ENCODE results near the gene COG6.

COG6 gene

DNA sequence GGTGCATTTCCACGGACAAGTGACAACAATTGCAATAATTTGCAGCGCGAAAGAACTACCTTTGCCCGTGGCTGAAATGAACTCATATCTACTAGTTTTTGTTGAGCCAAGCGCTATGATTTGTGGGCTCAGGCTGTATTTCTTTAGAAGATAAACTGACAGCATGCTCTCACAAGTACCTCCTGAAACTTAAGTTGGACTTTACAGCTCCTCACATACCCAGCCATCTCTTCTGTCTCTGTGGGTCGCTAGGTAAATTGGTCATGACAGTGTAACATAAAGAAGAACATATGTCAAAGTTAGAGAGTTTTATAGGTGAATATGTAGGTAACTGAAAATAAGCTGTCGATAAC lies 839 bp downstream of the COG6 start:
- Mint-ChIP-seq H3K27me3 (peaks cover under 1 to 2% of the 10 kb centered on the region in 2 donors), H3K27ac (peak overlapping the region; percentile 94), H3K9me3 (no peaks in the 10 kb centered on the region), H3K36me3 (peaks cover 0 to 2% of the 10 kb centered on the region in 2 donors), H3K4me1 (peaks cover 18 to 28% of the 10 kb centered on the region in 2 donors), H3K4me3 (peak overlapping the region; percentile 94 to 95)
- DNase-seq (no peak), ATAC-seq (replicated peaks) (no peak)

GRCh38 chr13:39663508-39663907 lies 8.0 kb downstream of the COG6 start:
- Mint-ChIP-seq H3K4me1 (peaks cover 2 to 3% of the 10 kb centered on the region in 2 donors), H3K27me3 (no peaks in the 10 kb centered on the region), H3K27ac (no peak overlapping the region), H3K36me3 (peaks cover 8 to 13% of the 10 kb centered on the region in 2 donors), H3K9me3 (no peaks in the 10 kb centered on the region), H3K4me3 (no peak overlapping the region)
- DNase-seq, result no peak
- no peak for ATAC-seq (replicated peaks)

- H3K36me3 Mint-ChIP-seq, result peaks cover 8 to 13% of the 10 kb centered on the region in 2 donors
- H3K9me3 Mint-ChIP-seq, result no peaks in the 10 kb centered on the region
- no peaks in the 10 kb centered on the region for H3K4me1 Mint-ChIP-seq
- H3K27ac Mint-ChIP-seq, result no peak overlapping the region
- no peak for ATAC-seq (replicated peaks)
- no peak for DNase-seq
- no peaks in the 10 kb centered on the region for H3K27me3 Mint-ChIP-seq
- H3K4me3 Mint-ChIP-seq, result no peak overlapping the region
Observed at GRCh38 chr13:39663958-39664357, 8.5 kb downstream of the COG6 start.

GRCh38 chr13:39665763-39666162 lies 10.3 kb downstream of the COG6 start:
- Mint-ChIP-seq H3K9me3 (no peaks in the 10 kb centered on the region), H3K36me3 (peaks cover 8 to 16% of the 10 kb centered on the region in 2 donors), H3K27me3 (no peaks in the 10 kb centered on the region), H3K4me1 (no peaks in the 10 kb centered on the region), H3K4me3 (no peak overlapping the region), H3K27ac (no peak overlapping the region)
- ATAC-seq (replicated peaks) (no peak), DNase-seq (no peak)

DNA sequence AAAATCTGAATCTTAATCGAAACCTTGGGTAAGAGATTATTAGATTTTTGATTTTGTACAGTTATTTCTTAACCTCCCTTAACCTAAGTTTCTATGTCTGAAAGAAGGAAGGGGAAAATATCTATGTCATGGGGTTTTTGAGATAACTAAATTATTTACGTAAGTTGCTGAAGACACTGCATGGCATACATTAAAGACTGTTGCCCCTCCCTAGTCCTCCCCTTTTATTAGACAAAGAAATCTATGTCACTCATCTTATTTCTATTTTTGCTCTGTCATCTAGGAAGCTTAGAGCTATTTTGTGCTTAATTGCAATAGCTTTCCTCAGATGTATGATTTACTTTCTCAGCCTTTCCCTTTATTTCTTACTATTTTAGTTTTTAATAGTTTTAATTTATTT lies 15.0 kb downstream of the COG6 start:
- no peak overlapping the region for H3K27ac Mint-ChIP-seq
- H3K4me3 Mint-ChIP-seq, result no peak overlapping the region
- ATAC-seq (replicated peaks), result no peak
- no peak for DNase-seq
- no peaks in the 10 kb centered on the region for H3K27me3 Mint-ChIP-seq
- H3K9me3 Mint-ChIP-seq, result no peaks in the 10 kb centered on the region
- H3K36me3 Mint-ChIP-seq, result peaks cover 6 to 15% of the 10 kb centered on the region in 2 donors
- H3K4me1 Mint-ChIP-seq, result peaks cover 0 to 2% of the 10 kb centered on the region in 2 donors

GRCh38 chr13:39672378-39673132 lies 17.1 kb downstream of the COG6 start:
- H3K27ac Mint-ChIP-seq, result no peak overlapping the region
- no peaks in the 10 kb centered on the region for H3K9me3 Mint-ChIP-seq
- H3K4me1 Mint-ChIP-seq, result peaks cover 0 to 2% of the 10 kb centered on the region in 2 donors
- H3K4me3 Mint-ChIP-seq, result no peak overlapping the region
- DNase-seq (no peak), ATAC-seq (replicated peaks) (no peak)
- H3K36me3 Mint-ChIP-seq, result peaks cover 3 to 11% of the 10 kb centered on the region in 2 donors
- no peaks in the 10 kb centered on the region for H3K27me3 Mint-ChIP-seq

- Mint-ChIP-seq H3K27me3 (no peaks in the 10 kb centered on the region), H3K36me3 (peaks cover 9 to 19% of the 10 kb centered on the region in 2 donors), H3K27ac (no peak overlapping the region), H3K9me3 (no peaks in the 10 kb centered on the region), H3K4me3 (no peak overlapping the region), H3K4me1 (peaks cover 0 to 1% of the 10 kb centered on the region in 2 donors)
- DNase-seq, result no peak
- no peak for ATAC-seq (replicated peaks)
Observed at GRCh38 chr13:39675904-39676303, 20.4 kb downstream of the COG6 start.

GRCh38 chr13:39676315-39676876 lies 20.9 kb downstream of the COG6 start:
- Mint-ChIP-seq H3K36me3 (peaks cover 13 to 24% of the 10 kb centered on the region in 2 donors), H3K27ac (no peak overlapping the region), H3K9me3 (no peaks in the 10 kb centered on the region), H3K27me3 (no peaks in the 10 kb centered on the region), H3K4me1 (no peaks in the 10 kb centered on the region), H3K4me3 (no peak overlapping the region)
- no peak for ATAC-seq (replicated peaks)
- no peak for DNase-seq

DNA sequence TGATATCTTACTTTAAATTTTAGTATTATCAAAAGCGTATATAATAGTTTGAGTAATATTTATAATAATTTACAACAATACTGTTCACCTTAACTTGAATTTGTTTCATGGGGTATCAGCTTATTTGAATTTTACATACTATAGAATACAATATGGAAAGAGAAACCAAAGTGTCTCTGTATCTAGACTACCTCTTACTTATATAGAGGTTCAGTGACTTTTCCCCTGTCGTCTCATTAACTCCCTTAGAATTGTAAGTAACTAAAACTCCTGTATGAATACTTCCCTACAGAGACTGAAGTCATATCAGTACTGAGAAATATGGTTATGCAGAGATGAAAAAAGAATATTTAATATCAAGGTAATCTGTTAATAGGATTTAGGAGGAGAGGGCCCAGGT lies 26.8 kb downstream of the COG6 start:
- ATAC-seq (replicated peaks) (no peak), DNase-seq (no peak)
- H3K27me3 Mint-ChIP-seq, result no peaks in the 10 kb centered on the region
- H3K4me3 Mint-ChIP-seq, result no peak overlapping the region
- no peak overlapping the region for H3K27ac Mint-ChIP-seq
- H3K36me3 Mint-ChIP-seq, result peaks cover 13 to 29% of the 10 kb centered on the region in 2 donors
- H3K9me3 Mint-ChIP-seq, result no peaks in the 10 kb centered on the region
- H3K4me1 Mint-ChIP-seq, result peaks cover 0 to 5% of the 10 kb centered on the region in 2 donors

- Mint-ChIP-seq H3K4me1 (peaks cover under 1 to 6% of the 10 kb centered on the region in 2 donors), H3K27me3 (no peaks in the 10 kb centered on the region), H3K9me3 (no peaks in the 10 kb centered on the region), H3K36me3 (peaks cover 13 to 30% of the 10 kb centered on the region in 2 donors), H3K27ac (no peak overlapping the region), H3K4me3 (no peak overlapping the region)
- peak in 1 of 2 donors; percentile 57 for ATAC-seq (replicated peaks)
- DNase-seq, result no peak
Observed at GRCh38 chr13:39682788-39683187, 27.3 kb downstream of the COG6 start.

GRCh38 chr13:39684531-39685137 lies 29.2 kb downstream of the COG6 start:
- H3K27me3 Mint-ChIP-seq, result no peaks in the 10 kb centered on the region
- ATAC-seq (replicated peaks), result no peak
- no peaks in the 10 kb centered on the region for H3K9me3 Mint-ChIP-seq
- no peak for DNase-seq
- H3K4me1 Mint-ChIP-seq, result peaks cover 11 to 13% of the 10 kb centered on the region in 2 donors
- no peak overlapping the region for H3K4me3 Mint-ChIP-seq
- H3K36me3 Mint-ChIP-seq, result peaks cover 16 to 30% of the 10 kb centered on the region in 2 donors
- H3K27ac Mint-ChIP-seq, result no peak overlapping the region

DNA sequence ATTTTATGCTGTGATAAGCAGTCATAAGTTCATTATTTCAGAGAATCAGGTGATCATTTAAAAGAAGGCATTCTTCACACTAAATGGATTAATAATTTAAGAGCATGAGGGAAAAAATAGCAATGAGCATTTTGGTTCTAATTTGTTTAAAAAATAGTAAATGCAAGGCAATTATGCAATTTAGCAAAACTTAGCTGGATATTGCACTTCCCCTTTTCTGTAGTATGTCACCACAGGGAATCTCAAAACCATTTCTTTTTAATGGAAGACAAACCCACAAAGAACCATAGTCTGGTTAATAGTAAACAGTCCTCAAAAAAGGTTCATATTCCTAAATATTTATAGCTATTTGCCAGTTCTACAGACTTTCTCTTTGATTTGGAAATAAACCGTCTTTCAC lies 30.2 kb downstream of the COG6 start:
- Mint-ChIP-seq H3K36me3 (peaks cover 13 to 27% of the 10 kb centered on the region in 2 donors), H3K4me1 (peaks cover 11 to 13% of the 10 kb centered on the region in 2 donors), H3K27me3 (no peaks in the 10 kb centered on the region), H3K4me3 (no peak overlapping the region), H3K9me3 (no peaks in the 10 kb centered on the region), H3K27ac (no peak overlapping the region)
- DNase-seq, result no peak
- no peak for ATAC-seq (replicated peaks)

GRCh38 chr13:39688278-39688677 lies 32.8 kb downstream of the COG6 start:
- ATAC-seq (replicated peaks), result peak; percentile 73 to 79
- H3K9me3 Mint-ChIP-seq, result no peaks in the 10 kb centered on the region
- peaks cover 6 to 13% of the 10 kb centered on the region in 2 donors for H3K4me1 Mint-ChIP-seq
- no peak overlapping the region for H3K4me3 Mint-ChIP-seq
- H3K36me3 Mint-ChIP-seq, result peaks cover 10 to 17% of the 10 kb centered on the region in 2 donors
- peak overlapping the region; percentile 48 for H3K27ac Mint-ChIP-seq
- H3K27me3 Mint-ChIP-seq, result no peaks in the 10 kb centered on the region
- DNase-seq, result no peak

DNA sequence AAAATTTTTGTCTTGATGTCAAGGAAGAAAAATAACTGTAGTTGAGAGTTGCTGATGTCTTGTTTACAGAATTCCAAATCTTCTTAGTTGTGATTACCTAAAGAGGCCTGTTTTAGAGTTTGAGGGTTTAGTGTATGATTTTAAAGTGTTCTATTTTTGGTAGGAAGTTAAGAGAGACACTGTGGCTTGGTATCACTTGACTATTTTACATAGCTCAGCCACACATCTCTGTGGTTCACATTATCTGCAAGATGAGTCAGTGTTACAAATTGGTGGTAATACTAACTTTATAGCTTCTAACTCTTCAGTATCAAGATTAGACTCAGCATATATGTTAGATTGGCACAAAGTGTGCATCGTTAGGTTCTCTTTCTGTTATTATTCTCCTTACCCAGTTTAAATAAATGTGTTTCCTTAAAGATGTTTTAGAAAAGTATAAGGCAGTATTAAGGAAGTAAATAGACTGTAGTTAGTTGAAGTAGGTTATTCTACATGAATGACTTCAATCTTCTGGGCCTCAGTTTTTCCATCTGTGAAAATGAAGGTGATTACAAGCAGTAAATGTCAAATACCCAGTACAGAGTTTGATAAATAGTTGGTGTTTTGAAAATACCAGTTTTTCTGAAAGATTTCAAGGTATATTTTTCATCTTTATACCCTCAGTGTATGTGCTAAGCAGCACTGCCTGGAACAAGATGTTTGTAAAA lies 33.4 kb downstream of the COG6 start:
- DNase-seq (no peak), ATAC-seq (replicated peaks) (peak; percentile 84 to 86)
- Mint-ChIP-seq H3K4me1 (peaks cover 6 to 13% of the 10 kb centered on the region in 2 donors), H3K9me3 (no peaks in the 10 kb centered on the region), H3K27ac (peak overlapping the region; percentile 48), H3K36me3 (peaks cover 10 to 16% of the 10 kb centered on the region in 2 donors), H3K27me3 (no peaks in the 10 kb centered on the region), H3K4me3 (no peak overlapping the region)

Measured in stimulated activated naive B cell treated with anti-CD40 and anti-IgM and Interleukin-4, amounts not matched to agents 10 μg/mL and 1 μg/mL and 100 μg/mL, for 72 hours (primary cell).